ENCODE results near the gene HS6ST2.

Gene HS6ST2

GRCh38 chrX:132860200-132860599 is 98.2 kb downstream of the HS6ST2 start:
- no peaks in the 10 kb centered on the region for H4K20me1 ChIP-seq (ENCODE audit: control insufficient read depth, insufficient read depth, low read depth, low read length)
- no peaks in the 10 kb centered on the region for H3K4me1 ChIP-seq (ENCODE audit: control insufficient read depth, low read length)
- no peaks in the 10 kb centered on the region for H3K79me2 ChIP-seq (ENCODE audit: control insufficient read depth, low read length)
- no peak overlapping the region for H3K4me2 ChIP-seq (ENCODE audit: low read length)
- no peak overlapping the region for H3K27ac ChIP-seq (ENCODE audit: low read depth, low read length)
- H3K9me3 ChIP-seq (ENCODE audit: control insufficient read depth, insufficient read depth, low read length), result no peaks in the 10 kb centered on the region
- H3F3A ChIP-seq (ENCODE audit: control insufficient read depth, insufficient read depth), result no peaks in the 10 kb centered on the region
- H3K4me3 ChIP-seq (ENCODE audit: low read length), result no peak overlapping the region
- no peaks in the 10 kb centered on the region for H3K27me3 ChIP-seq (ENCODE audit: control insufficient read depth, low read length)
- TF ChIP-seq CTCF (IDR thresholded peaks at IDR 0.05; ENCODE audit: low read depth, low read length, poor library complexity, severe bottlenecking) (no peak), EZH2phosphoT487 (IDR thresholded peaks at IDR 0.05; ENCODE audit: borderline replicate concordance, low read length) (no peak)
- H3K36me3 ChIP-seq (ENCODE audit: control insufficient read depth, low read length), result no peaks in the 10 kb centered on the region
- no peaks in the 10 kb centered on the region for H3K9me2 ChIP-seq (replicated peaks; ENCODE audit: control insufficient read depth, low read length)

- H4K20me1 ChIP-seq (ENCODE audit: control insufficient read depth, insufficient read depth, low read depth, low read length), result no peaks in the 10 kb centered on the region
- H3K4me2 ChIP-seq (ENCODE audit: low read length), result no peak overlapping the region
- H3F3A ChIP-seq (ENCODE audit: control insufficient read depth, insufficient read depth), result no peaks in the 10 kb centered on the region
- no peaks in the 10 kb centered on the region for H3K79me2 ChIP-seq (ENCODE audit: control insufficient read depth, low read length)
- H3K9me3 ChIP-seq (ENCODE audit: control insufficient read depth, insufficient read depth, low read length), result no peaks in the 10 kb centered on the region
- H3K27me3 ChIP-seq (ENCODE audit: control insufficient read depth, low read length), result no peaks in the 10 kb centered on the region
- TF ChIP-seq CTCF (IDR thresholded peaks at IDR 0.05; ENCODE audit: low read depth, low read length, poor library complexity, severe bottlenecking) (no peak), EZH2phosphoT487 (IDR thresholded peaks at IDR 0.05; ENCODE audit: borderline replicate concordance, low read length) (no peak)
- no peaks in the 10 kb centered on the region for H3K4me1 ChIP-seq (ENCODE audit: control insufficient read depth, low read length)
- H3K27ac ChIP-seq (ENCODE audit: low read depth, low read length), result no peak overlapping the region
- no peak overlapping the region for H3K4me3 ChIP-seq (ENCODE audit: low read length)
- no peaks in the 10 kb centered on the region for H3K9me2 ChIP-seq (replicated peaks; ENCODE audit: control insufficient read depth, low read length)
- H3K36me3 ChIP-seq (ENCODE audit: control insufficient read depth, low read length), result no peaks in the 10 kb centered on the region
Observed at GRCh38 chrX:132858018-132858417, 100.4 kb downstream of the HS6ST2 start.

GRCh38 chrX:132855780-132856341 is 102.6 kb downstream of the HS6ST2 start:
- Histone ChIP-seq H3K36me3 (ENCODE audit: control insufficient read depth, low read length) (no peaks in the 10 kb centered on the region), H3K9me3 (ENCODE audit: control insufficient read depth, insufficient read depth, low read length) (no peaks in the 10 kb centered on the region), H3F3A (ENCODE audit: control insufficient read depth, insufficient read depth) (no peaks in the 10 kb centered on the region), H3K27me3 (ENCODE audit: control insufficient read depth, low read length) (no peaks in the 10 kb centered on the region), H3K4me1 (ENCODE audit: control insufficient read depth, low read length) (no peaks in the 10 kb centered on the region), H4K20me1 (ENCODE audit: control insufficient read depth, insufficient read depth, low read depth, low read length) (no peaks in the 10 kb centered on the region), H3K9me2 (replicated peaks; ENCODE audit: control insufficient read depth, low read length) (no peaks in the 10 kb centered on the region), H3K27ac (ENCODE audit: low read depth, low read length) (no peak overlapping the region), H3K79me2 (ENCODE audit: control insufficient read depth, low read length) (no peaks in the 10 kb centered on the region), H3K4me3 (ENCODE audit: low read length) (no peak overlapping the region), H3K4me2 (ENCODE audit: low read length) (no peak overlapping the region)
- TF ChIP-seq CTCF (IDR thresholded peaks at IDR 0.05; ENCODE audit: low read depth, low read length, poor library complexity, severe bottlenecking), result no peak
- no peak for TF ChIP-seq EZH2phosphoT487 (IDR thresholded peaks at IDR 0.05; ENCODE audit: borderline replicate concordance, low read length)

Measured in DOHH2 (cell line).